PFSK-1 (cell line): ENCODE results near the gene ACIN1.

Source experiments
- REST ChIP-seq, 2 experiments: IDR thresholded peaks; 2 replicates each; pipeline versions ENCODE4 v1.6.1 to v1.8.0; 2011 to 2012; ENCODE audit warnings: low read depth in 2 of 2, low read length in 2 of 2, control low read depth in 1 of 2, inconsistent platforms in 1 of 2, mild to moderate bottlenecking in 1 of 2, moderate library complexity in 1 of 2; ENCODE audit not compliant: insufficient read depth in 1 of 2
- TAF1 ChIP-seq: IDR thresholded peaks from 2 replicates; pipeline ENCODE4 v1.6.1; 2012; ENCODE audit warnings: low read length, control low read depth, borderline replicate concordance; ENCODE audit not compliant: insufficient read depth

- TF ChIP-seq REST (IDR thresholded peaks at IDR 0.05; ENCODE audit: insufficient read depth in 1 of 2, low read depth in 2 of 2, low read length in 2 of 2) (no peak), TAF1 (no peak)
These were observed 39.8 kb downstream of the ACIN1 start for GRCh38 chr14:23055147-23055550.
